NCI-H82 (cell line): Measurements from ENCODE around the gene ZFYVE28.
"Not testable (repeated sequence)": the region's sequence is repeated elsewhere in the genome, so short reads cannot be mapped to it uniquely, and the experiment has no call there.

Source experiments
- DNase-seq: peaks from one replicate; lab custom pipeline; 2025; lab: John Stamatoyannopoulos, UW

Gene ZFYVE28

GRCh38 chr4:2286904-2287593 lies 131.4 kb downstream of the ZFYVE28 start:
- peak; percentile 65 for DNase-seq

- no peak for DNase-seq
Observed at GRCh38 chr4:2285613-2286381, 132.6 kb downstream of the ZFYVE28 start.

- DNase-seq, result no peak
Observed at GRCh38 chr4:2284934-2285612, 133.4 kb downstream of the ZFYVE28 start.

GRCh38 chr4:2284161-2284933 lies 134.1 kb downstream of the ZFYVE28 start:
- no peak for DNase-seq

- no peak for DNase-seq
Observed at GRCh38 chr4:2283199-2283711, 135.2 kb downstream of the ZFYVE28 start.

- DNase-seq, result no peak
Observed at GRCh38 chr4:2281575-2282343, 136.7 kb downstream of the ZFYVE28 start.

- no peak for DNase-seq
Observed at GRCh38 chr4:2280531-2281300, 137.7 kb downstream of the ZFYVE28 start.

GRCh38 chr4:2277956-2278355 lies 140.5 kb downstream of the ZFYVE28 start:
- no peak for DNase-seq

GRCh38 chr4:2276581-2277325 lies 141.7 kb downstream of the ZFYVE28 start:
- no peak for DNase-seq

- DNase-seq, result no peak
Observed at GRCh38 chr4:2275546-2276251, 142.7 kb downstream of the ZFYVE28 start.

- DNase-seq, result not testable (repeated sequence)
Observed at GRCh38 chr4:2275044-2275397, 143.4 kb downstream of the ZFYVE28 start.

GRCh38 chr4:2274320-2275043 lies 144.0 kb downstream of the ZFYVE28 start:
- DNase-seq, result no peak

GRCh38 chr4:2273657-2274319 lies 144.7 kb downstream of the ZFYVE28 start:
- DNase-seq, result no peak

- DNase-seq, result no peak
Observed at GRCh38 chr4:2273221-2273620, 145.2 kb downstream of the ZFYVE28 start.

- no peak for DNase-seq
Observed at GRCh38 chr4:2272828-2273120, 145.7 kb downstream of the ZFYVE28 start.

GRCh38 chr4:2272026-2272827 lies 146.2 kb downstream of the ZFYVE28 start:
- no peak for DNase-seq
